ENCODE measurements around the gene ATP9B.
"Not testable (repeated sequence)": the region's sequence is repeated elsewhere in the genome, so short reads cannot be mapped to it uniquely, and the experiment has no call there.

The ATP9B gene

GRCh38 chr18:79260023-79260422 is 190.8 kb downstream of the ATP9B start:
- DNase-seq (ENCODE audit: extremely low read depth, low read depth): no peak
- no peak for TF ChIP-seq CTCF (IDR thresholded peaks at IDR 0.05; ENCODE audit: low read depth, low read length)

GRCh38 chr18:79260510-79260909 is 191.3 kb downstream of the ATP9B start:
- DNase-seq (ENCODE audit: extremely low read depth, low read depth): no peak
- no peak for TF ChIP-seq CTCF (IDR thresholded peaks at IDR 0.05; ENCODE audit: low read depth, low read length)

GRCh38 chr18:79265068-79265467 is 195.9 kb downstream of the ATP9B start:
- DNase-seq (ENCODE audit: extremely low read depth, low read depth): not testable (repeated sequence)

- DNase-seq (ENCODE audit: extremely low read depth, low read depth): not testable (repeated sequence)
Measured at GRCh38 chr18:79271812-79272211, 202.6 kb downstream of the ATP9B start.

- no peak for DNase-seq (ENCODE audit: extremely low read depth, low read depth)
- TF ChIP-seq CTCF (IDR thresholded peaks at IDR 0.05; ENCODE audit: low read depth, low read length): no peak
Measured at GRCh38 chr18:79272916-79273315, 203.7 kb downstream of the ATP9B start.

- TF ChIP-seq CTCF (IDR thresholded peaks at IDR 0.05; ENCODE audit: low read depth, low read length): no peak
- no peak for DNase-seq (ENCODE audit: extremely low read depth, low read depth)
Measured at GRCh38 chr18:79274823-79275222, 205.6 kb downstream of the ATP9B start.

- DNase-seq (ENCODE audit: extremely low read depth, low read depth): no peak
- TF ChIP-seq CTCF (IDR thresholded peaks at IDR 0.05; ENCODE audit: low read depth, low read length): no peak
Measured at GRCh38 chr18:79275461-79275860, 206.3 kb downstream of the ATP9B start.

GRCh38 chr18:79275992-79276391 is 206.8 kb downstream of the ATP9B start:
- no peak for DNase-seq (ENCODE audit: extremely low read depth, low read depth)
- TF ChIP-seq CTCF (IDR thresholded peaks at IDR 0.05; ENCODE audit: low read depth, low read length): no peak

- no peak for TF ChIP-seq CTCF (IDR thresholded peaks at IDR 0.05; ENCODE audit: low read depth, low read length)
- no peak for DNase-seq (ENCODE audit: extremely low read depth, low read depth)
Measured at GRCh38 chr18:79278896-79279295, 209.7 kb downstream of the ATP9B start.
